HG03432 (cell line): Measurements from ENCODE around the gene TMEM14C.
"Not testable (repeated sequence)": the region's sequence is repeated elsewhere in the genome, so short reads cannot be mapped to it uniquely, and the experiment has no call there.

ENCODE experiments used
- ATAC-seq: cut with Tn5 transposase; IDR thresholded peaks from one replicate; pipeline ENCODE4 v1.9.1; 2021; ENCODE audit warnings: mild to moderate bottlenecking, moderate library complexity; ENCODE audit not compliant: unreplicated experiment

Gene TMEM14C

GRCh38 chr6:10720960-10721849 is 1.7 kb upstream of the TMEM14C start:
- ATAC-seq = not testable (repeated sequence)

GRCh38 chr6:10721850-10722569 is 860 bp upstream of the TMEM14C start:
- no peak for ATAC-seq

GRCh38 chr6:10722570-10722819 is 375 bp upstream of the TMEM14C start:
- ATAC-seq = no peak

- no peak for ATAC-seq
Measured at GRCh38 chr6:10723567-10723881, 654 bp downstream of the TMEM14C start.

GRCh38 chr6:10725044-10725443 is 2.2 kb downstream of the TMEM14C start:
- ATAC-seq = no peak

- no peak for ATAC-seq
Measured at GRCh38 chr6:10725716-10726115, 2.8 kb downstream of the TMEM14C start.

- ATAC-seq = no peak
Measured at GRCh38 chr6:10730254-10730653, 7.4 kb downstream of the TMEM14C start.

GRCh38 chr6:10733151-10733715 is 10.4 kb downstream of the TMEM14C start:
- ATAC-seq = no peak

GRCh38 chr6:10733863-10734262 is 11.0 kb downstream of the TMEM14C start:
- ATAC-seq = no peak

- ATAC-seq = no peak
Measured at GRCh38 chr6:10736731-10737130, 13.9 kb downstream of the TMEM14C start.

GRCh38 chr6:10740061-10740460 is 17.2 kb downstream of the TMEM14C start:
- ATAC-seq = no peak

- ATAC-seq = not testable (repeated sequence)
Measured at GRCh38 chr6:10741643-10742042, 18.8 kb downstream of the TMEM14C start.

- ATAC-seq = no peak
Measured at GRCh38 chr6:10742251-10742650, 19.4 kb downstream of the TMEM14C start.

GRCh38 chr6:10743515-10743914 is 20.6 kb downstream of the TMEM14C start:
- ATAC-seq = no peak

GRCh38 chr6:10745116-10745515 is 22.2 kb downstream of the TMEM14C start:
- no peak for ATAC-seq

- no peak for ATAC-seq
Measured at GRCh38 chr6:10746915-10747250, 24.0 kb downstream of the TMEM14C start.

GRCh38 chr6:10747251-10747972 is 24.5 kb downstream of the TMEM14C start, which contains the start of gene TMEM14B:
TSS of gene TMEM14B (plus strand) at chr6:10747805. CDS start at chr6:10749246, 1,441 bp downstream.
- ATAC-seq = peak; percentile 97

GRCh38 chr6:10749734-10750133 is 26.9 kb downstream of the TMEM14C start:
- ATAC-seq = no peak

GRCh38 chr6:10750568-10750967 is 27.7 kb downstream of the TMEM14C start:
- ATAC-seq = not testable (repeated sequence)

GRCh38 chr6:10751757-10752156 is 28.9 kb downstream of the TMEM14C start:
- ATAC-seq = not testable (repeated sequence)

GRCh38 chr6:10756085-10756484 is 33.2 kb downstream of the TMEM14C start:
- ATAC-seq = no peak
